Upper lobe of left lung (tissue), 4 donors: ENCODE data around the gene TIGD3.

Experiments used
- CTCF ChIP-seq, 6 experiments: fragments of 450-650 bp in 4 of 6; fragments of 200-600 bp in 2 of 6; sonication (generic) in 2 of 6; IDR thresholded peaks; one replicate each; pipeline ENCODE4 v1.5.1; 2016 to 2019; ENCODE audit warnings: antibody characterized with exemption in 6 of 6
- POLR2A ChIP-seq, 4 donors: fragments of 450-650 bp; IDR thresholded peaks; one replicate each; pipeline ENCODE4 v1.5.1; 2016 to 2017; ENCODE audit warnings: antibody characterized with exemption in 4 of 4, mild to moderate bottlenecking in 2 of 4

GRCh38 chr11:65392899-65393298, 38.3 kb downstream of the TIGD3 start:
- TF ChIP-seq POLR2A (IDR thresholded peaks at IDR 0.05) (no peak), CTCF (IDR thresholded peaks at IDR 0.05) (no peak)
